ENCODE measurements around the gene DCTD. TPM values are rescaled to one million over a fixed set of nuclear protein-coding genes. Genes with fewer than 3 reads are reported as not detected.

DCTD gene
- total and polyA plus RNA-seq, 2 donors (not counting 1 experiment from before 2014, with no cell fraction given), result 88.8 to 182 TPM

DNA sequence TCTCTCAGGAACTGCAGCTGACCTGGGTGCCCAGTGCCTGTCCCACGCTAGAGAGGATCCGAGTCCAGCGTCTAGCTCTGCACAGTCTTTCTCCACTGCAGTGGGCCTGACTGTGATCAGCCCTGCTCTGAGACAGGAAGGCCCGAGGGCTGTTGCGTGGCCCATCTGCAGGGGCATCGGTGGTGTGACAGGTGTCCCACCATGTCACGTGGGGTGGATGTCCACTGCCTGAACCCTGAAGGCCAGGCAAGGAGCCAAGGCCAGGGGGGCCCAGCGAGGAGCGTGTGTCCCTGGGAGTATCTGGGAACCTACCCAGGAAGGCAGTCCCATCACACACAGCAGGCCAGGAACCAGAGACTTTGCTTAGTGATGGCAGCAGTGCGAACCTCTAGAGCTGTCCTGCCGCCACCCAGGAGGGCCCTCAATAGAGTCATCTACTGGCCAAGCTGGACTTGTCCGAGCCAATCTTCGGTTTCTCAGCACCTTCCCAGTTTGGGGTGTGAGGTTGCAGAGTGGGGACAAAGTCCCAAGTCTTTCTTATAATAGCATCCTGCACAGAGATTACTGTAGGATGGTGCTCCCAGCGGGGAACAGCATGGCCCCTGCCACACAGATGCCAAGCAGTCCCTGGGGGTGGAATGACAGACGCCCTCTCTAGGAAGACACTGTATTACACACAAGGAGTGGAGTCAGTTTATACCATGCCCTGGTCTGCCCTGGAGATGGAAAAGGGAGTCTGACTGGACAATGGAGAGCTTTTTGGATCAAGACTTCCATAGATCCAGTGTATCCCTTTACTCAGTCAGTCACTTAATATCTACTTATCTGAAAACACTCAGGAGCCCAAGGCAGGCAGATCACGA lies 38.3 kb downstream of the DCTD start:
- TF ChIP-seq, protein P1, sequence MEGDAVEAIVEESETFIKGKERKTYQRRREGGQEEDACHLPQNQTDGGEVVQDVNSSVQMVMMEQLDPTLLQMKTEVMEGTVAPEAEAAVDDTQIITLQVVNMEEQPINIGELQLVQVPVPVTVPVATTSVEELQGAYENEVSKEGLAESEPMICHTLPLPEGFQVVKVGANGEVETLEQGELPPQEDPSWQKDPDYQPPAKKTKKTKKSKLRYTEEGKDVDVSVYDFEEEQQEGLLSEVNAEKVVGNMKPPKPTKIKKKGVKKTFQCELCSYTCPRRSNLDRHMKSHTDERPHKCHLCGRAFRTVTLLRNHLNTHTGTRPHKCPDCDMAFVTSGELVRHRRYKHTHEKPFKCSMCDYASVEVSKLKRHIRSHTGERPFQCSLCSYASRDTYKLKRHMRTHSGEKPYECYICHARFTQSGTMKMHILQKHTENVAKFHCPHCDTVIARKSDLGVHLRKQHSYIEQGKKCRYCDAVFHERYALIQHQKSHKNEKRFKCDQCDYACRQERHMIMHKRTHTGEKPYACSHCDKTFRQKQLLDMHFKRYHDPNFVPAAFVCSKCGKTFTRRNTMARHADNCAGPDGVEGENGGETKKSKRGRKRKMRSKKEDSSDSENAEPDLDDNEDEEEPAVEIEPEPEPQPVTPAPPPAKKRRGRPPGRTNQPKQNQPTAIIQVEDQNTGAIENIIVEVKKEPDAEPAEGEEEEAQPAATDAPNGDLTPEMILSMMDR (conservative IDR thresholded peaks at IDR 0.05 in 1 of 2, IDR thresholded peaks at IDR 0.05 in 1 of 2; ENCODE audit: low read depth in 1 of 2, low read length in 2 of 2), result no peak
- TF ChIP-seq EZH2 (IDR thresholded peaks at IDR 0.05; ENCODE audit: low read length, missing control alignments), result no peak
- Histone ChIP-seq H3K4me2 (ENCODE audit: extremely low read depth, insufficient read depth, low read length) (no peak overlapping the region), H2AFZ (ENCODE audit: low read length) (no peak overlapping the region), H3K79me2 (ENCODE audit: control insufficient read depth, insufficient read depth, low read length) (no peaks in the 10 kb centered on the region), H4K20me1 (ENCODE audit: control insufficient read depth, extremely low read depth, insufficient read depth, low read length) (no peaks in the 10 kb centered on the region), H3K9me3 (ENCODE audit: control insufficient read depth, insufficient read depth, low read depth, low read length) (no peaks in the 10 kb centered on the region), H3K9ac (ENCODE audit: insufficient read depth, low read length) (no peak overlapping the region), H3K27ac (ENCODE audit: insufficient read depth, low read length) (no peak overlapping the region), H3K27me3 (ENCODE audit: control insufficient read depth, insufficient read depth, low read length) (no peaks in the 10 kb centered on the region), H3K36me3 (ENCODE audit: control insufficient read depth, insufficient read depth, low read length) (peaks cover 5% of the 10 kb centered on the region), H3K4me3 (replicated peaks in 1 of 4; ENCODE audit: control extremely low read depth in 1 of 4, insufficient read depth in 1 of 4, low read depth in 3 of 4, low read length in 4 of 4) (no peak overlapping the region), H3K4me1 (ENCODE audit: control insufficient read depth, extremely low read depth, insufficient read depth, low read length) (no peaks in the 10 kb centered on the region)
- no peak for DNase-seq (ENCODE audit: low read depth in 2 of 2)

DNA sequence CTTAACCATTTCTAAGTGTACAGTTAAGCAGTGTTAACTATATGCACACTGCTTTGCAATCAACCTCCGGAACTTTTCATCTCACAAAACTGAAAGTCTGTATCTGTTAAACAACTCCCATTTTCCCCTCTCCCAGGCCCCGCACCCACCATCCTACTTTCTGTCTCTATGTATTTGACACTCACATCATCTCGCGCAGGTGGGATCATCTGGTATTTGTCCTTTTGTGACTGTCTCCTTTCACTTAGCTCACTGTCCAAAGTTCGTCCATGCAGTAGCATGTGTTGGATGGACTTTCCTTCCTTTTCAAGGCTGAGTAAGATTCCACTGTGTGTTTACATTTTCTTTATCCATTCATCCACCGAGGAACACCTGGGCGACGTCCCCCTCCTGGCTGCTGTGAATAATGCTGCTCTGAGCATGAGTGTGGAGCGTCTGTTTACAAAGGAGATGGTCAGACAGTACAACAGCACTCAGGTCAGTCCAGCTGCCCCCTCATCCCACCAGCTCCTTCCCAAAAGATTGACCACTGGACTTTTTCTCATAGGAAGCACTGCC lies 39.8 kb downstream of the DCTD start:
- DNase-seq (ENCODE audit: low read depth in 2 of 2), result no peak
- Histone ChIP-seq H3K79me2 (ENCODE audit: control insufficient read depth, insufficient read depth, low read length) (no peaks in the 10 kb centered on the region), H3K27me3 (ENCODE audit: control insufficient read depth, insufficient read depth, low read length) (no peaks in the 10 kb centered on the region), H3K9ac (ENCODE audit: insufficient read depth, low read length) (no peak overlapping the region), H3K4me2 (ENCODE audit: extremely low read depth, insufficient read depth, low read length) (no peak overlapping the region), H3K9me3 (ENCODE audit: control insufficient read depth, insufficient read depth, low read depth, low read length) (no peaks in the 10 kb centered on the region), H3K4me1 (ENCODE audit: control insufficient read depth, extremely low read depth, insufficient read depth, low read length) (no peaks in the 10 kb centered on the region), H3K27ac (ENCODE audit: insufficient read depth, low read length) (no peak overlapping the region), H3K36me3 (ENCODE audit: control insufficient read depth, insufficient read depth, low read length) (peaks cover 2% of the 10 kb centered on the region), H3K4me3 (replicated peaks in 1 of 4; ENCODE audit: control extremely low read depth in 1 of 4, insufficient read depth in 1 of 4, low read depth in 3 of 4, low read length in 4 of 4) (no peak overlapping the region), H2AFZ (ENCODE audit: low read length) (no peak overlapping the region), H4K20me1 (ENCODE audit: control insufficient read depth, extremely low read depth, insufficient read depth, low read length) (no peaks in the 10 kb centered on the region)
- TF ChIP-seq EZH2 (IDR thresholded peaks at IDR 0.05; ENCODE audit: low read length, missing control alignments), result no peak
- TF ChIP-seq, protein P1 (conservative IDR thresholded peaks at IDR 0.05 in 1 of 2, IDR thresholded peaks at IDR 0.05 in 1 of 2; ENCODE audit: low read depth in 1 of 2, low read length in 2 of 2), result no peak

DNA sequence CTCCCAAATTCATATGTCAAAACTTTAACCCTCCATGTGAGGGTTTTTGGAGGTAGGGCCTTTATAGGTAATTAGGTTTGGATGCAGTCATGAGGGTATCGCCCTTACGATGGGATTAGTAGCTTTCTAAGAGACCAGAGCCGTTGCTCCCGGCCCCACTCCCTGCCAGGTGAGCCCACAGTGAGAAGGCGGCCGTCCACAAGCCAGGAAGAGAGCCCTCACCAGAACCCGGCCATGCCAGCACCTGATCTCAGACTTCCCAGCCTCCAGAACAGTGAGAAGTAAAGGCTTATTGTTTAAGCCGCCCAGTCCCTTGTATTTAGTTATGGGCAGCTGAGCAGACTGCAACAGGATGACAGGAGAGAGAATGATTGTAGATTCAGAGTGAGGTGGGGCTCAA lies 40.8 kb downstream of the DCTD start:
- no peak overlapping the region for H3K4me3 ChIP-seq (replicated peaks in 1 of 4; ENCODE audit: control extremely low read depth in 1 of 4, insufficient read depth in 1 of 4, low read depth in 3 of 4, low read length in 4 of 4)
- no peak overlapping the region for H2AFZ ChIP-seq (ENCODE audit: low read length)
- H3K27ac ChIP-seq (ENCODE audit: insufficient read depth, low read length), result no peak overlapping the region
- no peaks in the 10 kb centered on the region for H3K36me3 ChIP-seq (ENCODE audit: control insufficient read depth, insufficient read depth, low read length)
- no peaks in the 10 kb centered on the region for H3K9me3 ChIP-seq (ENCODE audit: control insufficient read depth, insufficient read depth, low read depth, low read length)
- TF ChIP-seq, protein P1 (conservative IDR thresholded peaks at IDR 0.05 in 1 of 2, IDR thresholded peaks at IDR 0.05 in 1 of 2; ENCODE audit: low read depth in 1 of 2, low read length in 2 of 2), result no peak
- no peak for TF ChIP-seq EZH2 (IDR thresholded peaks at IDR 0.05; ENCODE audit: low read length, missing control alignments)
- DNase-seq (ENCODE audit: low read depth in 2 of 2), result no peak
- no peaks in the 10 kb centered on the region for H3K4me1 ChIP-seq (ENCODE audit: control insufficient read depth, extremely low read depth, insufficient read depth, low read length)
- H3K9ac ChIP-seq (ENCODE audit: insufficient read depth, low read length), result no peak overlapping the region
- no peaks in the 10 kb centered on the region for H3K79me2 ChIP-seq (ENCODE audit: control insufficient read depth, insufficient read depth, low read length)
- H4K20me1 ChIP-seq (ENCODE audit: control insufficient read depth, extremely low read depth, insufficient read depth, low read length), result no peaks in the 10 kb centered on the region
- no peaks in the 10 kb centered on the region for H3K27me3 ChIP-seq (ENCODE audit: control insufficient read depth, insufficient read depth, low read length)
- H3K4me2 ChIP-seq (ENCODE audit: extremely low read depth, insufficient read depth, low read length), result no peak overlapping the region

All from fibroblast of lung (primary cell).